Fibroblast of mammary gland (primary cell): ENCODE data around the gene SLC25A20.

Source experiments
- DNase-seq: peaks from one replicate; pipeline ENCODE4 v3.0.0-alpha.2; 2010; ENCODE audit warnings: low read depth
- H3K4me3 ChIP-seq: 2 replicates; pipeline ENCODE4 v1.5.1; 2011; ENCODE audit warnings: low read depth, mild to moderate bottlenecking, low read length, moderate library complexity; ENCODE audit not compliant: control insufficient read depth
- TF ChIP-seq, protein P1 (sequence below): conservative IDR thresholded peaks from 2 replicates; pipeline ENCODE4 v1.5.1; 2011; ENCODE audit warnings: low read depth, low read length, inconsistent platforms; ENCODE audit not compliant: control insufficient read depth, insufficient read depth

SLC25A20 gene

GRCh38 chr3:48897460-48898376 lies 964 bp downstream of the SLC25A20 start:
- TF ChIP-seq, protein P1, sequence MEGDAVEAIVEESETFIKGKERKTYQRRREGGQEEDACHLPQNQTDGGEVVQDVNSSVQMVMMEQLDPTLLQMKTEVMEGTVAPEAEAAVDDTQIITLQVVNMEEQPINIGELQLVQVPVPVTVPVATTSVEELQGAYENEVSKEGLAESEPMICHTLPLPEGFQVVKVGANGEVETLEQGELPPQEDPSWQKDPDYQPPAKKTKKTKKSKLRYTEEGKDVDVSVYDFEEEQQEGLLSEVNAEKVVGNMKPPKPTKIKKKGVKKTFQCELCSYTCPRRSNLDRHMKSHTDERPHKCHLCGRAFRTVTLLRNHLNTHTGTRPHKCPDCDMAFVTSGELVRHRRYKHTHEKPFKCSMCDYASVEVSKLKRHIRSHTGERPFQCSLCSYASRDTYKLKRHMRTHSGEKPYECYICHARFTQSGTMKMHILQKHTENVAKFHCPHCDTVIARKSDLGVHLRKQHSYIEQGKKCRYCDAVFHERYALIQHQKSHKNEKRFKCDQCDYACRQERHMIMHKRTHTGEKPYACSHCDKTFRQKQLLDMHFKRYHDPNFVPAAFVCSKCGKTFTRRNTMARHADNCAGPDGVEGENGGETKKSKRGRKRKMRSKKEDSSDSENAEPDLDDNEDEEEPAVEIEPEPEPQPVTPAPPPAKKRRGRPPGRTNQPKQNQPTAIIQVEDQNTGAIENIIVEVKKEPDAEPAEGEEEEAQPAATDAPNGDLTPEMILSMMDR = no peak
- H3K4me3 ChIP-seq = peak overlapping the region; percentile 82
- DNase-seq = no peak

DNA sequence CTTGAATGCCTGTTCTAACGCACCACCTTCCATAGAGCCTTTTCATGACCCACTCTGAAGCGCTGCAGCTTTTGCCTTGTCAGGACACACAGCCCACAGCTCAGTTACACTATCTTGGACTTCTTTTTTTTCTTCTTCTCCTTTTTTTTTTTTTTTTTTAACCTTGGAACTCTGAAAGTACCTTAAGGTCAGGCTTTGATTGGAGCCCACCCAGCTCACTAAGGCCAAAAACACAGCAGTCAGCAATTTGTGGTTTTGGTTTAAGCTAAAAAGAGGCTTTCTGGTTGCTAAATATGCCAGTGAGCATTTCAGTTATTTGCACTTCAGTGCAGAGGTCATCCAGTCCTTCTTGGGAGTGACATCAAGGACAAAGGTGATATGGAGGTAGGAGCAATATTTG lies 1.7 kb downstream of the SLC25A20 start:
- no peak for DNase-seq

DNA sequence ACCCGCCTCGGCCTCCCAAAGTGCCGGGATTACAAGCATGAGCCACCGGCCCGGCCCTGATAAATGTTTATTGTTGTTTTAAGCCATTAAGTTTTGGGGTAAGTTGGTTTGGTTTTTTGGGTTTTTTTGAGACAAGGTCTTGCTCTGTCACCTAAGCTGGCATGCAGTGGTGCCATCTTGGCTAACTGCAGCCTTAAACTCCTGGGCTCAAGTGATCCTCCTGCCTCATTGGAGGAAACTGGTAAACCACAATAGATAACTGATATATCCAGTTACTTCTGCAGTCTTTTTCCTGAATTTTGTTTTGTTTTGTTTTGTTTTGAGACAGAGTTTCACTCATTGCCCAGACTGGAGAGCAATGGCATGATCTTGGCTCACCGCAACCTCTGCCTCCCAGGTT lies 4.2 kb downstream of the SLC25A20 start:
- TF ChIP-seq, protein P1 = no peak
- DNase-seq = no peak
- no peak overlapping the region for H3K4me3 ChIP-seq

More for the DNA sequence above, 1.7 kb downstream of the SLC25A20 start:
- H3K4me3 ChIP-seq = no peak overlapping the region
- TF ChIP-seq, protein P1 = no peak

DNA sequence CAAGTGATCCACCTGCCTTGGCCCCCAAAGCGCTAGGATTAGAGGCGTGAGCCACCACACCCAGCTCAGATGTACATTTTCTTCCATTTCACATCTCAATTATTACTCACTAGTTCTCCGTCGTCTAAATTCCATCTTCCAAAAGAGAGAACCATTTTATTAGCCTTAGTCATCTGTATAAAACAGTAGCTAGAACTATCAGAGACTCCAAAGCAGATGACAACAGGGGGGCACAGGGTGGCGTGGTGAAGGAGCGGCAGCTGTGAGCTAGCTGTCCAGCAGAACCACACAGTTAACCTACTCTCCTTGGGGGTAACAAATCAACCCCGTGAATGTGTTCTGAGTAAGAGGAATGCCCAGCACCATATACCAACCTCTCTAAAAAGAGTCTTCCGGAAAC lies 7.1 kb downstream of the SLC25A20 start:
- TF ChIP-seq, protein P1 = no peak
- DNase-seq = no peak
- H3K4me3 ChIP-seq = no peak overlapping the region

DNA sequence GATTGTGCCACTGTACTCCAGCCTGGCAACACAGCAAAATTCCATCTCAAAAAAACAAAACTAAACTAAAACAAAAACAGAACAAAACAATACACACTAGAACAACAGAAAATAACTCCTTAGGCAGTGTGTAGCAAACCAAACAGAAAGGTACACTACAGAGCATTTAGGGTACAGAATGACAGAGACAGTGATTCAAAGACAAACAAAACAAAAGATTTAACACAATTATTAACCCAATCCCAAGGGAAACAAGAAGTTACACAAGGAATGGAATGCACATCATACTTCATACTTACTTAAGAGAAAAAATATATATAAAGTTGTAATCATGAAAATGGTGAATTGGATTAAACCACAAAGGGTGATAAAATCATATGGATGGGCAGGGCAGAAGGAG lies 12.9 kb downstream of the SLC25A20 start:
- peak; percentile 23 for DNase-seq
- no peak overlapping the region for H3K4me3 ChIP-seq
- TF ChIP-seq, protein P1 = no peak

DNA sequence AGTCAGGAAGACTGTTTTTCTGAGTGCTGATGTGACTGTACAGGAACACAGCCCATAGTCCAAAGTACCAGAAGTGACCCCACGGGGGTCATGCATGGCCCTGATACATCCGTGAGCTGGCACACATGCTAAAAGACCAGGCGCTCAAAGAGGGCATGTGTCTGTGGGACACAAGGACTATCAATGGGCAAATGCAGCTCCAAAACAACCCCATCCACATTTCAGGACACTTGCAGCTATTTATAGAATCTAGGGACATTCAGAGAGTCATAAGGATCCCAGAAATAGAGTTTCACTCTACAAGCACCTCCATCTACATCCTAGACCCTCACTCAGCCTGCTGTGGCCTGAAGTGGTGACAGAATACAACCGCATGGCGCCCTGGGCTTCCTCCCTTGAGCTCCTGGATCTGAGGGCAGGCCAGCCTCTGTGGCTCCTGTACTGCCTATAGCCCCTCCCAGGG lies 17.0 kb downstream of the SLC25A20 start:
- TF ChIP-seq, protein P1 = no peak
- no peak for DNase-seq
- H3K4me3 ChIP-seq = no peak overlapping the region
